NCI-H446 (cell line): ENCODE results near the gene BMPR1A.
"Not testable (repeated sequence)": the region's sequence is repeated elsewhere in the genome, so short reads cannot be mapped to it uniquely, and the experiment has no call there.

Source experiments
- DNase-seq, 2 experiments: peaks; one replicate each; lab custom pipeline; 2025; lab: John Stamatoyannopoulos, UW

The BMPR1A gene

GRCh38 chr10:86968994-86969355 lies 212.6 kb downstream of the BMPR1A start:
- no peak for DNase-seq

- DNase-seq: no peak
Measured at GRCh38 chr10:86969421-86970041, 213.1 kb downstream of the BMPR1A start.

DNA sequence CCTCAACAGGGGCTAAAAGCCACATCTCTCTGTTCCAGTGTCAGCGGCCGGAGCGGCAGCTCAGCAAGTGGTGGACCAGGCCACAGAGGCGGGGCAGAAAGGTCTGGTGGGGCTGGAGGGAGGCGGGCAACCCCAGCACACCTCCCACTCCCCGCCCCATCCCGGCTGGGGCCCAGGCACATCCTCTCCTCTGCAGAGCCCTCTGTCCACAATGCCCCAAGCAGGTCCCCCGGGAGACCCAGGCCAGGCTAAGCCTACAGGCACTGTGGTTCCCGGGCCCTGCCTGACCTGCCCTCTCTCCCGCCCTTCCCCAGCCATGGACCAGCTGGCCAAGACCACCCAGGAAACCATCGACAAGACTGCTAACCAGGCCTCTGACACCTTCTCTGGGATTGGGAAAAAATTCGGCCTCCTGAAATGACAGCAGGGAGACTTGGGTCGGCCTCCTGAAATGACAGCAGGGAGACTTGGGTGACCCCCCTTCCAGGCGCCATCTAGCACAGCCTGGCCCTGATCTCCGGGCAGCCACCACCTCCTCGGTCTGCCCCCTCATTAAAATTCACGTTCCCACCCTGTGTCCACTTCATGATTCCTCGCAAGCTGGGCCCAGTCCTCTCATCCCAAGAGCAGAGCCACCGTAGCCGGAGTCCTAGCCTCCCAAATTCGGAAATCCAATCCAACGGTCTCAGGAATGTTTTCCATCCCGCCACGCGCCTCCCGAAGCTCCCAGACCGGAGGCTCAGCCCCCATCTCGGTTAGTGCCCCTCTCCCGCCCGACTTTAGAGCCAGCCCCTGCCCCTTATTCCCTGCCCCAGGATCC lies 214.0 kb downstream of the BMPR1A start:
- DNase-seq: no peak

DNA sequence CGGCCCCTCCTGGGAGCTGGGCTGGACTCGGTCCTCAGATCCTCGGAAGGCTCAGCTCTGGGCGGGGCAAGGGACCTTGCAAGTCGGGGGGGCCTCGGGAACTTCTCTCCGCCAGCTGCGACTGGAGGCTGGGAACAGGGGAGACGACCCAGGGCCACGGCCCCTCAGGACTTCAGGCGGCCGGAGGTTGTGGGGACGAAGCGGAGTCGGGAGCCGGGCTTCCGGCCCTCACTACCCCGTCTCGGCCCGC lies 214.5 kb downstream of the BMPR1A start:
- no peak for DNase-seq

DNA sequence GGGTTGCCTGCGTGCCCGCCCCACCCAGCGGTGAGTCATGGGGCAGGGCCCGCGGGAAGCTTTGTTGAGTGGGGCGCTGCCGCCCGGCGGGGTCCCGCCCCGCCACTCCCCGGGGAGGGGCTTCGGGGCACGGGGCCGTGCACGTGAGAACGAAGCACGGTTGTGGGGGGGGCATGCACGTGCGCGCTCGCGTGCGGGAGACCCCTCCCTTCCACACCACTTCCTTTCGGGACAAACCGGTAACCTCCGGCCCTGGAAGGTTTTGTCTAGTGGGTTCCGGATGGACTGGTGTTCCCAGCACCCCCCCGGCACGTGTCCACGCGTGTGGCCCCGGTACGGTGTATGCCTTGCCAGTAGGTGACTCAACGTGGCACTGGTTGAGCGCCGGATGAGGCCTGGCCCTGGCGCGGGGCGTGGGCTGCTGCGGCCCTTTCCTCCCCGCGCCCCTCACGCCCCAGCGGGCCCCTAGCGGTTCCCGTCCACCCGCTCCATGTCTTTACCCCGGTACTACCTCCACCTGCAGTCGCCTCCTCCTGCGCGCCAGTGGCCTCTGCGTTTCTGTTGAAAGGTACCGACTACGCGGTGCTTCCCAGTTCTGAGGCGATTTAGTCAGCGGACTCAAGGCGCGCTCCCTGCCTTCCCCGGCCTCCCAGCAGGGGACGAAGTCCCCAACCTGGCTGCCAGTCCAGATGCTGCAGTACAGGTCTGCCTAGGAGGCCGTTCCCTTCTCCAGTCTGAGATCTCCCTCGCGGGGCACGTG lies 215.0 kb downstream of the BMPR1A start:
- no peak for DNase-seq

DNA sequence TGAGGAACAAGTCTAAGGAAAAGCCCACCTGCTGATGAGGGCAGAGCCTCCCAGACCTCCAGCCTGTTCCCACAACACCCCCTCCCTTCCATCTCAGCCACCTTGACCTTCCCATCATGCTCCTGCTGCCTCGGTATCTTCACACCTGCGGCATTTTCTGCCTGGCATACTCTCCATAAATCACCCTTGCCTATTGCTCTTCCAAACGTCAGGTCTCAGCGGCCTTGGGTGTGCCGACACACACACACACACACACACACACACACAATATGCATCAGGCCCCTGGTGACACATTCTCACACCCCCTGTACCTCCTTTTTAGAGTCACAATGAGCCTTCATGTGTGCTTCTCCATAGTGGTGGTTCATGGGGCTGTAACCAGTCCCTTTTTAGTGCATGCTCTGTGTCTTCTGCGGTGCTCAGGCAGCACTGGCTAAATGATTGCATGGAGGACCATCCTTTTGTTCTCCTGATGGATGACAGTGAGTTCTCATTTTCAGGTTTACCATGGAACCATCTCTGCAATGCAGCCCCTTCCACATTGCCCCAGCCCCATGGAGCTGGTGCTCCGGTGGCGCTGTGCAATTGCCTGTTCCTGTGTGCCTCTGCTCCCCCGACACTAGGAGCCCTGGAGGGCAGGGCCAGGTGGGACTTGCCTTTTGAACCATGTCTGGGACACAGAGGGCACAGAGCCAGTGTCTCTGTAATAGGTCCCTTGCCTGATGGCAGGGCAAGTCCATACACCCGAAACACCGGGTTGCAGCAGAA lies 216.4 kb downstream of the BMPR1A start:
- no peak for DNase-seq

DNA sequence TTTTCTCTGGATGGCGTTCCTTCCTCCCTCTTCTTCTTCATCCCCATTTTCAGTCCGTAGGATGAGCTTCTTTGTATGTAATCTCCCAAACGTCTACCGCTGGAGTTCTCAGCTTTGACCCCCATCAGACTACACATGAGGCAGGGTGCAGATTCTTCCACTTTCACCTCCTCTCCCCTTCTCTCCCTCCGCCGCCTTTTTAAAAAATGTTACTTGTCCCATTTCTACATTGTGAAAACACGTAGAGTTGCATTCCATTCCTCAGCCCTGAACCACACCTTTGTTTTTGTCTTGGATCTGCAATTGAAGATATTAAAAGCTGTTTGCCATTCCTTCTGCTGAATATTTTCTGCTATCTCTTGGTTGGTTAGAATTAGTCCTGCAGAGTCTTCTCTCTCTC lies 218.1 kb downstream of the BMPR1A start:
- DNase-seq: no peak

DNA sequence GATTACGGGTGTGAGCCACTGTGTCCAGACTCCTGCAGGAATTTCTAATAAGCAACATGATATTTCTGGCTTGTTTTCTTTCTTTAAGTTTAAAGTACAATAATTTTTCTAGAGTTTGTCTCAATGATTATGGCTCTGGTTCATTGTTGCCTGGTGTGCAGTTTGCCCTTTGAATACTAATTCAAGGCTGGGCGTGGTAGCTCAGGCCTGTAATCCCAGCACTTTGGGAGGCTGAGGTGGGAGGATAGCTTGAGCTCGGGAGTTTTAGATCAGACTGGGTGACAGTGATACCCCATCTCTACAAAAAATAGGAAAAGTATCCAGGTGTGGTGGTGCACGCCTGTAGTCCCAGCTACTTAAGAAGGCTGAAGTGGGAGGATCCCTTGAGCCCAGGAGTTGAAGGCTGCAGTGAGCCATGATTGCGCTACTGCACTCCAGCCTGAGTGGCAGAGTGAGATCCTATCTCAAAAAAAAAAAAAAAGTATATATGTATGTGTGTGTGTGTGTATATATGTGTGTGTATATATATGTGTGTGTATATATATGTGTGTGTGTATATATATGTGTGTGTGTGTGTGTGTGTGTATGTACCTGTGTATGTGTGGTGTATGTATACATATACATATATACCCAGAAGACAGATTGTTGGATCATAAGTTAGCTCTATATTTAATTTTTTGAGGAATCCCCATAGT lies 220.1 kb downstream of the BMPR1A start:
- no peak for DNase-seq

- not testable (repeated sequence) for DNase-seq
Measured at GRCh38 chr10:86978457-86978856, 222.0 kb downstream of the BMPR1A start.

DNA sequence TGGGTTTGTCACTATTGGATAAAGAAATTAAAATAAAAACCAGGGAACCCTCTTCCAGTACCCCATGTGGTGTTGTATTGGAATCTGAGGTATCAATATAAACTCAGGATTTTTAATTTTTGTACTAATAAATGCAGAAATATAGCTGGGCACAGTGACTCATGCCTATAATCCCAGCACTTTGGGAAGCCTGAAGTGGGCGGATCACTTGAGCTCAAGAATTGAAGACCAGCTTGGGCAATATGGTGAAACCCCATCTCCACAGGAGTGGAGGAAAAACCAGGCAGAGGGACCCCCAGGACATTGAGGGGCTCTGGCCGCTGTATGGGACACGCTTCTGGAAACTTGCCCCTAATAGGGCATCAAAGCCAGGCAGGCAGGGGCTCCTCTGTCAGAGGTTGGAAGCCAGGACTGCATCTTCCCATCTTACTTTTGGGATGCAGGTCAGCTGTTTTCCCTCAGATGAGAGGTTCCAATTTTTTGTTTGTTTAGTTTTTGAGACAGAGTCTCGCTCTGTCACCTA lies 222.9 kb downstream of the BMPR1A start:
- DNase-seq: no peak

GRCh38 chr10:86979977-86980448 lies 223.6 kb downstream of the BMPR1A start:
- no peak for DNase-seq

DNA sequence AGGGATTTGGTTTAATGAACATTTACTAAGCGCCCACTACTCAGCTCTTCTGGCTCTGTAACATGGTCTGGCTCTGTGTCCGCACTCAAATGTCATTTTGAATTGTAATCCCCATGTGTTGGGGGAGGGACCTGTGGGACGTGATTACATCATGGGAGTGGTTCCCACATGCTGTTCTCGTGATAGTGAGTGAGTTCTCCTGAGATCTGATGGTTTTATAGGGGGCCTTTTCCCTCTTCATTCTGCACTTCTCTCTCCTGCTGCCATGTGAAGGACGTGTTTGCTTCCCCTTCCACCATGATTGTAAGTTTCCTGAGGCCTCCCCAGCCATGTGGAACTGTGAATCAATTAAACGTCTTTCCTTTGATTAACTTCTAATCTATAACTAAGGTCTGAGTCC lies 224.6 kb downstream of the BMPR1A start:
- not testable (repeated sequence) for DNase-seq

DNA sequence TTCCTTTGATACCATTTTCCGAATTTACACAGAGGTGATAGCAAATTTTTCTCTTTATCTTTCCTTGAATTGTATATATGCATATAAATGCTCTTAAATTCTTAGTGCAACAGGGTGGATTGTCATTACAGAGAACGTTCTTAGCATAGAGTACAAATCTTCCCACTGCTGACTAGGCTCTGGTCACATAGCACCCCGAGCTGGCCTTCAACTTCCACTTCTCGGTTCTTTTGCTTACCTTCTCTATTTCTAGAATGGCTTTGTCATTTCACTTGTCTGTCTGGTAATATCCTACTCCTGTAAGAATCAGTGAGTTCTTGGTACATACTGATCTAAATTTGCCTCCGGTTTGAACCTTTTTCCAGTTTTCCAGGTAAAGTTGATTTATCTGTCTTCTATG lies 225.3 kb downstream of the BMPR1A start:
- DNase-seq: no peak
